ENCODE measurements around the gene RLIM. TPM values are rescaled to one million over a fixed set of nuclear protein-coding genes. Genes with fewer than 3 reads are reported as not detected.

Gene RLIM
- total and polyA plus RNA-seq, 2 of the 13 experiments (the other 11 are each of a cell fraction or from before 2014, with no cell fraction given), result 7.7 to 24.5 TPM

DNA sequence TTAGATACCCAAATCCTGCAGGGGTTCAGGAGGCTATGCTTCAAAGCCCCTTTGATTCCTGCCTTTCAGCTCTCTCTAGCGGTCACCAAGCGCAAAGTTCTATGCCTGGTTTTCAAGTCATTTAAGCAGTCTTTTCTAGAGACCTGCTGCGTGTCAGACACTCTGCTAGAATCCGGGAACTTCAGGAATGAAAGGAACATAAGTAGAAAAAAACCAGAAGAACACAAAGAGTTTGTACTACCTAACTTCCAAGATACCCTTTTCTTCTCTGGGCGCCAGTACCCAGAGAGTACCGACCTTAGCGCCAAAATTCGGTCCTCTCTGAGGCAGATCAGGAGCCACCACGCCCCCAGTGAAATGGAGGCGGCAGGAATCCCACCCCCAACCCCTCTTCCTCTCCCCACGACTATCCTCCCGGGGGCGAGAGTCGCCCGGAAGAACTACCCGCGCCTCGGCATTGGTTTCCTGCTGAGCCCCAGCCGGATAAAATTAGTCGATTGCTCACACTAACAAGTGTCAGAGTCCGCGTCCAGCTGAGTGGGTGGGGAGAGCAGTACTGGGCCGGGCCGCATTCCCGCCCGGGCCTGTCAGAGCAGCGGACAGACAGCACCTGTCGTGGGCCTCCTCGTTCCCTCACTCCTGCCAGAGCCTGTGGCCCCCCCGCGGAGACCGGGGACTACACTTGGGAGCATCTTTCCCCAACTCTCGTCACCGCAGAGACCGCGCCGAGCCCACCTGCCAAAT is 78.8 kb downstream of the RLIM start (continued):
- TF ChIP-seq ZNF543 (CRISPR knock-in tag; IDR thresholded peaks at IDR 0.05), result no peak
- no peak for TF ChIP-seq ATRX (CRISPR knock-in tag; IDR thresholded peaks at IDR 0.05; ENCODE audit: borderline replicate concordance)
- no peak for TF ChIP-seq ZNF34 (CRISPR knock-in tag; IDR thresholded peaks at IDR 0.05; ENCODE audit: borderline replicate concordance)
- TF ChIP-seq, protein P1, sequence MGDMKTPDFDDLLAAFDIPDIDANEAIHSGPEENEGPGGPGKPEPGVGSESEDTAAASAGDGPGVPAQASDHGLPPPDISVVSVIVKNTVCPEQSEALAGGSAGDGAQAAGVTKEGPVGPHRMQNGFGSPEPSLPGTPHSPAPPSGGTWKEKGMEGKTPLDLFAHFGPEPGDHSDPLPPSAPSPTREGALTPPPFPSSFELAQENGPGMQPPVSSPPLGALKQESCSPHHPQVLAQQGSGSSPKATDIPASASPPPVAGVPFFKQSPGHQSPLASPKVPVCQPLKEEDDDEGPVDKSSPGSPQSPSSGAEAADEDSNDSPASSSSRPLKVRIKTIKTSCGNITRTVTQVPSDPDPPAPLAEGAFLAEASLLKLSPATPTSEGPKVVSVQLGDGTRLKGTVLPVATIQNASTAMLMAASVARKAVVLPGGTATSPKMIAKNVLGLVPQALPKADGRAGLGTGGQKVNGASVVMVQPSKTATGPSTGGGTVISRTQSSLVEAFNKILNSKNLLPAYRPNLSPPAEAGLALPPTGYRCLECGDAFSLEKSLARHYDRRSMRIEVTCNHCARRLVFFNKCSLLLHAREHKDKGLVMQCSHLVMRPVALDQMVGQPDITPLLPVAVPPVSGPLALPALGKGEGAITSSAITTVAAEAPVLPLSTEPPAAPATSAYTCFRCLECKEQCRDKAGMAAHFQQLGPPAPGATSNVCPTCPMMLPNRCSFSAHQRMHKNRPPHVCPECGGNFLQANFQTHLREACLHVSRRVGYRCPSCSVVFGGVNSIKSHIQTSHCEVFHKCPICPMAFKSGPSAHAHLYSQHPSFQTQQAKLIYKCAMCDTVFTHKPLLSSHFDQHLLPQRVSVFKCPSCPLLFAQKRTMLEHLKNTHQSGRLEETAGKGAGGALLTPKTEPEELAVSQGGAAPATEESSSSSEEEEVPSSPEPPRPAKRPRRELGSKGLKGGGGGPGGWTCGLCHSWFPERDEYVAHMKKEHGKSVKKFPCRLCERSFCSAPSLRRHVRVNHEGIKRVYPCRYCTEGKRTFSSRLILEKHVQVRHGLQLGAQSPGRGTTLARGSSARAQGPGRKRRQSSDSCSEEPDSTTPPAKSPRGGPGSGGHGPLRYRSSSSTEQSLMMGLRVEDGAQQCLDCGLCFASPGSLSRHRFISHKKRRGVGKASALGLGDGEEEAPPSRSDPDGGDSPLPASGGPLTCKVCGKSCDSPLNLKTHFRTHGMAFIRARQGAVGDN (CRISPR knock-in tag; IDR thresholded peaks at IDR 0.05), result peak; percentile 51
- no peak for TF ChIP-seq NFE2 (CRISPR knock-in tag; IDR thresholded peaks at IDR 0.05)
- TF ChIP-seq, protein P2, sequence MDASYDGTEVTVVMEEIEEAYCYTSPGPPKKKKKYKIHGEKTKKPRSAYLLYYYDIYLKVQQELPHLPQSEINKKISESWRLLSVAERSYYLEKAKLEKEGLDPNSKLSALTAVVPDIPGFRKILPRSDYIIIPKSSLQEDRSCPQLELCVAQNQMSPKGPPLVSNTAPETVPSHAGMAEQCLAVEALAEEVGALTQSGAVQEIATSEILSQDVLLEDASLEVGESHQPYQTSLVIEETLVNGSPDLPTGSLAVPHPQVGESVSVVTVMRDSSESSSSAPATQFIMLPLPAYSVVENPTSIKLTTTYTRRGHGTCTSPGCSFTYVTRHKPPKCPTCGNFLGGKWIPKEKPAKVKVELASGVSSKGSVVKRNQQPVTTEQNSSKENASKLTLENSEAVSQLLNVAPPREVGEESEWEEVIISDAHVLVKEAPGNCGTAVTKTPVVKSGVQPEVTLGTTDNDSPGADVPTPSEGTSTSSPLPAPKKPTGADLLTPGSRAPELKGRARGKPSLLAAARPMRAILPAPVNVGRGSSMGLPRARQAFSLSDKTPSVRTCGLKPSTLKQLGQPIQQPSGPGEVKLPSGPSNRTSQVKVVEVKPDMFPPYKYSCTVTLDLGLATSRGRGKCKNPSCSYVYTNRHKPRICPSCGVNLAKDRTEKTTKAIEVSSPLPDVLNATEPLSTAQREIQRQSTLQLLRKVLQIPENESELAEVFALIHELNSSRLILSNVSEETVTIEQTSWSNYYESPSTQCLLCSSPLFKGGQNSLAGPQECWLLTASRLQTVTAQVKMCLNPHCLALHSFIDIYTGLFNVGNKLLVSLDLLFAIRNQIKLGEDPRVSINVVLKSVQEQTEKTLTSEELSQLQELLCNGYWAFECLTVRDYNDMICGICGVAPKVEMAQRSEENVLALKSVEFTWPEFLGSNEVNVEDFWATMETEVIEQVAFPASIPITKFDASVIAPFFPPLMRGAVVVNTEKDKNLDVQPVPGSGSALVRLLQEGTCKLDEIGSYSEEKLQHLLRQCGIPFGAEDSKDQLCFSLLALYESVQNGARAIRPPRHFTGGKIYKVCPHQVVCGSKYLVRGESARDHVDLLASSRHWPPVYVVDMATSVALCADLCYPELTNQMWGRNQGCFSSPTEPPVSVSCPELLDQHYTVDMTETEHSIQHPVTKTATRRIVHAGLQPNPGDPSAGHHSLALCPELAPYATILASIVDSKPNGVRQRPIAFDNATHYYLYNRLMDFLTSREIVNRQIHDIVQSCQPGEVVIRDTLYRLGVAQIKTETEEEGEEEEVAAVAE (CRISPR knock-in tag; IDR thresholded peaks at IDR 0.05; ENCODE audit: borderline replicate concordance), result no peak
- TF ChIP-seq FOXK2 (IDR thresholded peaks at IDR 0.05), result no peak
- TF ChIP-seq, protein P3, sequence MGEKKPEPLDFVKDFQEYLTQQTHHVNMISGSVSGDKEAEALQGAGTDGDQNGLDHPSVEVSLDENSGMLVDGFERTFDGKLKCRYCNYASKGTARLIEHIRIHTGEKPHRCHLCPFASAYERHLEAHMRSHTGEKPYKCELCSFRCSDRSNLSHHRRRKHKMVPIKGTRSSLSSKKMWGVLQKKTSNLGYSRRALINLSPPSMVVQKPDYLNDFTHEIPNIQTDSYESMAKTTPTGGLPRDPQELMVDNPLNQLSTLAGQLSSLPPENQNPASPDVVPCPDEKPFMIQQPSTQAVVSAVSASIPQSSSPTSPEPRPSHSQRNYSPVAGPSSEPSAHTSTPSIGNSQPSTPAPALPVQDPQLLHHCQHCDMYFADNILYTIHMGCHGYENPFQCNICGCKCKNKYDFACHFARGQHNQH (CRISPR knock-in tag; IDR thresholded peaks at IDR 0.05), result no peak
- no peak for TF ChIP-seq SPEN (CRISPR knock-in tag; IDR thresholded peaks at IDR 0.05; ENCODE audit: low read depth)
- no peak for TF ChIP-seq ZMYM3 (CRISPR knock-in tag; IDR thresholded peaks at IDR 0.05)
- TF ChIP-seq, protein P4, sequence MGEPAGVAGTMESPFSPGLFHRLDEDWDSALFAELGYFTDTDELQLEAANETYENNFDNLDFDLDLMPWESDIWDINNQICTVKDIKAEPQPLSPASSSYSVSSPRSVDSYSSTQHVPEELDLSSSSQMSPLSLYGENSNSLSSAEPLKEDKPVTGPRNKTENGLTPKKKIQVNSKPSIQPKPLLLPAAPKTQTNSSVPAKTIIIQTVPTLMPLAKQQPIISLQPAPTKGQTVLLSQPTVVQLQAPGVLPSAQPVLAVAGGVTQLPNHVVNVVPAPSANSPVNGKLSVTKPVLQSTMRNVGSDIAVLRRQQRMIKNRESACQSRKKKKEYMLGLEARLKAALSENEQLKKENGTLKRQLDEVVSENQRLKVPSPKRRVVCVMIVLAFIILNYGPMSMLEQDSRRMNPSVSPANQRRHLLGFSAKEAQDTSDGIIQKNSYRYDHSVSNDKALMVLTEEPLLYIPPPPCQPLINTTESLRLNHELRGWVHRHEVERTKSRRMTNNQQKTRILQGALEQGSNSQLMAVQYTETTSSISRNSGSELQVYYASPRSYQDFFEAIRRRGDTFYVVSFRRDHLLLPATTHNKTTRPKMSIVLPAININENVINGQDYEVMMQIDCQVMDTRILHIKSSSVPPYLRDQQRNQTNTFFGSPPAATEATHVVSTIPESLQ (CRISPR knock-in tag; conservative IDR thresholded peaks at IDR 0.05), result no peak
- no peak for TF ChIP-seq MAFK (conservative IDR thresholded peaks at IDR 0.05 in 1 of 2, IDR thresholded peaks at IDR 0.05 in 1 of 2; ENCODE audit: low read length in 2 of 2)
- no peak for TF ChIP-seq RFX3 (CRISPR knock-in tag; IDR thresholded peaks at IDR 0.05)
- TF ChIP-seq ZNF724P (CRISPR knock-in tag; IDR thresholded peaks at IDR 0.05; ENCODE audit: borderline replicate concordance), result no peak
- no peak for TF ChIP-seq GATAD2A (CRISPR knock-in tag; IDR thresholded peaks at IDR 0.05)
- TF ChIP-seq ZNF790 (CRISPR knock-in tag; IDR thresholded peaks at IDR 0.05; ENCODE audit: borderline replicate concordance), result no peak
- TF ChIP-seq DR1 (CRISPR knock-in tag; IDR thresholded peaks at IDR 0.05), result no peak
- TF ChIP-seq STAG1 (CRISPR knock-in tag; IDR thresholded peaks at IDR 0.05), result 0 out of 2 replicates have a peak, but pooled peaks have one; percentile 24
- TF ChIP-seq NR2C2 (CRISPR knock-in tag; IDR thresholded peaks at IDR 0.05; ENCODE audit: borderline replicate concordance), result peak; percentile 81

Measured in HepG2 (cell line).